ENCODE measurements around the gene COQ10A. TPM values are rescaled to one million over a fixed set of nuclear protein-coding genes. Genes with fewer than 3 reads are reported as not detected.

COQ10A gene
- total RNA-seq, 1 donor from 2014 or later, result 20.3 TPM

DNA sequence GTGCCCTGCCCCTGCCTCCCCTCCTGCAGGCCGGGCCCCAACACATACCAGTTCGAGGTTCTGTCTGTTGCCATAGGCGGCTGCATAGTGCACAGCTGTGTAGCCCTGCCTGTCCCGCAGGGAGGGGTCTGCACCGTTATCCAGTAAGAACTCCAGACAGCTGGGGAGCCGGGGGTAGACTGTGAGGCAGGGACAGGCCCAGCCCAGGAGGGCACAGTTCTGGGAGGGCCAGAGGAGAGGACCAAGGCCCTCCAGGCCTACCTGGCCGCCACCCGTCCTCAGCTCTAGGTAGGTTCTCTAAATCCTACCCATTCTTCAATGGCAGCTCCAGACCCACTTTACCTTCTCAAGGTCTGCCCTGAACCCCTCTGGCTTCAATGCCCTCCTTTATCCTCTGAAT lies 18.0 kb upstream of the COQ10A start:
- Mint-ChIP-seq H3K27ac (ENCODE audit: unreplicated experiment) (no peak overlapping the region), H3K27me3 (ENCODE audit: unreplicated experiment) (peaks cover 3% of the 10 kb centered on the region), H3K9me3 (ENCODE audit: unreplicated experiment) (no peaks in the 10 kb centered on the region), H3K4me1 (ENCODE audit: unreplicated experiment) (no peaks in the 10 kb centered on the region), H3K36me3 (ENCODE audit: low read depth, unreplicated experiment) (peaks cover 45% of the 10 kb centered on the region), H3K4me3 (ENCODE audit: unreplicated experiment) (no peak overlapping the region)
- no peak for TF ChIP-seq CTCF (IDR thresholded peaks at IDR 0.05; ENCODE audit: unreplicated experiment)
- no peak for DNase-seq (ENCODE audit: low spot score)

GRCh38 chr12:56252649-56253048 lies 14.1 kb upstream of the COQ10A start:
- peak overlapping the region; percentile 47 for H3K4me3 Mint-ChIP-seq (ENCODE audit: unreplicated experiment)
- peaks cover 41% of the 10 kb centered on the region for H3K36me3 Mint-ChIP-seq (ENCODE audit: low read depth, unreplicated experiment)
- peaks cover 8% of the 10 kb centered on the region for H3K4me1 Mint-ChIP-seq (ENCODE audit: unreplicated experiment)
- no peak for DNase-seq (ENCODE audit: low spot score)
- TF ChIP-seq CTCF (IDR thresholded peaks at IDR 0.05; ENCODE audit: unreplicated experiment), result no peak
- H3K27ac Mint-ChIP-seq (ENCODE audit: unreplicated experiment), result peak overlapping the region; percentile 18
- no peaks in the 10 kb centered on the region for H3K9me3 Mint-ChIP-seq (ENCODE audit: unreplicated experiment)
- peaks cover 7% of the 10 kb centered on the region for H3K27me3 Mint-ChIP-seq (ENCODE audit: unreplicated experiment)

GRCh38 chr12:56253091-56253490 lies 13.7 kb upstream of the COQ10A start:
- Mint-ChIP-seq H3K36me3 (ENCODE audit: low read depth, unreplicated experiment) (peaks cover 39% of the 10 kb centered on the region), H3K27ac (ENCODE audit: unreplicated experiment) (peak overlapping the region; percentile 18), H3K27me3 (ENCODE audit: unreplicated experiment) (peaks cover 7% of the 10 kb centered on the region), H3K9me3 (ENCODE audit: unreplicated experiment) (no peaks in the 10 kb centered on the region), H3K4me3 (ENCODE audit: unreplicated experiment) (no peak overlapping the region), H3K4me1 (ENCODE audit: unreplicated experiment) (peaks cover 8% of the 10 kb centered on the region)
- TF ChIP-seq CTCF (IDR thresholded peaks at IDR 0.05; ENCODE audit: unreplicated experiment), result no peak
- DNase-seq (ENCODE audit: low spot score), result no peak

- DNase-seq (ENCODE audit: low spot score), result no peak
- no peak overlapping the region for H3K27ac Mint-ChIP-seq (ENCODE audit: unreplicated experiment)
- peaks cover 9% of the 10 kb centered on the region for H3K27me3 Mint-ChIP-seq (ENCODE audit: unreplicated experiment)
- peak overlapping the region; percentile 78 for H3K4me3 Mint-ChIP-seq (ENCODE audit: unreplicated experiment)
- peaks cover 14% of the 10 kb centered on the region for H3K4me1 Mint-ChIP-seq (ENCODE audit: unreplicated experiment)
- no peaks in the 10 kb centered on the region for H3K9me3 Mint-ChIP-seq (ENCODE audit: unreplicated experiment)
- TF ChIP-seq CTCF (IDR thresholded peaks at IDR 0.05; ENCODE audit: unreplicated experiment), result no peak
- peaks cover 35% of the 10 kb centered on the region for H3K36me3 Mint-ChIP-seq (ENCODE audit: low read depth, unreplicated experiment)
Observed at GRCh38 chr12:56255671-56256070, 11.1 kb upstream of the COQ10A start.

GRCh38 chr12:56256326-56256960 lies 10.3 kb upstream of the COQ10A start:
- Mint-ChIP-seq H3K27me3 (ENCODE audit: unreplicated experiment) (peaks cover 9% of the 10 kb centered on the region), H3K9me3 (ENCODE audit: unreplicated experiment) (no peaks in the 10 kb centered on the region), H3K4me3 (ENCODE audit: unreplicated experiment) (peak overlapping the region; percentile 94), H3K36me3 (ENCODE audit: low read depth, unreplicated experiment) (peaks cover 35% of the 10 kb centered on the region), H3K4me1 (ENCODE audit: unreplicated experiment) (peaks cover 14% of the 10 kb centered on the region), H3K27ac (ENCODE audit: unreplicated experiment) (peak overlapping the region; percentile 48)
- no peak for TF ChIP-seq CTCF (IDR thresholded peaks at IDR 0.05; ENCODE audit: unreplicated experiment)
- no peak for DNase-seq (ENCODE audit: low spot score)
